GM19240 (cell line): ENCODE measurements around the gene MYORG.

Experiments used
- DNase-seq: peaks from one replicate; pipeline ENCODE4 v3.0.0; 2011; ENCODE audit warnings: low spot score; ENCODE audit not compliant: insufficient read length

The MYORG gene

DNA sequence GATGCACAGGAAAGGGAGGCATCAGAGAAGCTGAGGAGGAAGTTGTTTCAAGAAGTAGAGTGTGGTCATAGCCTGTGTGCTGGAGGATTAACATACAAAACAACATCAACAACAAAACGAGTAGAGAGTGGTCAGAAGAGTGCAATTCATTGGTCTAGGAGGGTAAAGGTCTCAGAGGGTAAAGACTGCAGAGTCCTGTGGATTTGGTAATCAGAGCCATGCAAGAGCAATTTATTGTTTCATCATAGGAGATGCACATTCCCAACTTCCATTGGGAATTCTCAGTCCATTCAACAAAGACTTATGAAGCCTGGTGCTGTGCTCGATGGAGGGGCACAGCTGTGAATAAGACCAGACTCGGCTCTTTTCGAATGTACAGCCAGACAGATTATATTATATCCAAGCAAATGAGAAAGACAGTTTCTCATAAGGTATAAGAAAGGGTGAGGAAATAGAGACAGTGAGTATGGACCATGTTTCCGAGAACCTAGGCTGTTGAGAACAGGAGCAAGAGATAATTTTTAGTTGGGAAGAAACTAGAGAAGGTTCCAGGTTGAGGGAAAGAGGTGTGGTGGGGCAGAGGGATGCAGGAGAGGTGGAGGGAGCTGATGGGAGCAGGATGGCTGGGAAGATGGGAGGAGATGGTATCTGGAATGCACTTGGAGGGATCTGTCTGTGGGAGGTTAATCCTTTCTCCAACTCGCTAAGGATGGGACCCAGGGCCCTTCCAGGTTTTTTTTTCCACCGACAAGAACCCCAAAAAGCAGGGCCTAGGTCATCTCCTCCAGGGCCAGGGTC is 7.9 kb upstream of the MYORG start:
- DNase-seq = no peak

- DNase-seq = no peak
Measured at GRCh38 chr9:34383904-34384303, 7.2 kb upstream of the MYORG start.

DNA sequence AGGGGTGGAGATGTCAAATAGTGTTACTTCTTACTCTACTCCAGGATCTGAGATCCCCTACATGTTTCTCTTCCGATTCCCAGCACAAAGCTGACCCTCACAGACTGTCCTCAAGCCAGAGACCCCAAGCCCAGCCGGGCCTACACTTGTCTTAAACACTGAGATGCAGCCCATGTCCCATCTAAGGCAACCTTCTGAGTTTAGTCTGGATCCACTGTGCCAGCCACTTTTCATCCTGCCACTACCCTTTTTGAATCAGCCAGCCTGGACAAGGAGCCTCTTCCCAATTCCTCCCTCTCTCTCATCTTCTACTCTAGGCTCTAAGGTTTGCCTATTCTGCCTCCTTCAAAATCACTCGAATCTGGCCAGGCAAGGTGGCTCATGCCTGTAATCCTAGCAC is 6.2 kb upstream of the MYORG start:
- DNase-seq = no peak

GRCh38 chr9:34382054-34382453 is 5.4 kb upstream of the MYORG start:
- DNase-seq = no peak

- DNase-seq = no peak
Measured at GRCh38 chr9:34381323-34381722, 4.6 kb upstream of the MYORG start.

DNA sequence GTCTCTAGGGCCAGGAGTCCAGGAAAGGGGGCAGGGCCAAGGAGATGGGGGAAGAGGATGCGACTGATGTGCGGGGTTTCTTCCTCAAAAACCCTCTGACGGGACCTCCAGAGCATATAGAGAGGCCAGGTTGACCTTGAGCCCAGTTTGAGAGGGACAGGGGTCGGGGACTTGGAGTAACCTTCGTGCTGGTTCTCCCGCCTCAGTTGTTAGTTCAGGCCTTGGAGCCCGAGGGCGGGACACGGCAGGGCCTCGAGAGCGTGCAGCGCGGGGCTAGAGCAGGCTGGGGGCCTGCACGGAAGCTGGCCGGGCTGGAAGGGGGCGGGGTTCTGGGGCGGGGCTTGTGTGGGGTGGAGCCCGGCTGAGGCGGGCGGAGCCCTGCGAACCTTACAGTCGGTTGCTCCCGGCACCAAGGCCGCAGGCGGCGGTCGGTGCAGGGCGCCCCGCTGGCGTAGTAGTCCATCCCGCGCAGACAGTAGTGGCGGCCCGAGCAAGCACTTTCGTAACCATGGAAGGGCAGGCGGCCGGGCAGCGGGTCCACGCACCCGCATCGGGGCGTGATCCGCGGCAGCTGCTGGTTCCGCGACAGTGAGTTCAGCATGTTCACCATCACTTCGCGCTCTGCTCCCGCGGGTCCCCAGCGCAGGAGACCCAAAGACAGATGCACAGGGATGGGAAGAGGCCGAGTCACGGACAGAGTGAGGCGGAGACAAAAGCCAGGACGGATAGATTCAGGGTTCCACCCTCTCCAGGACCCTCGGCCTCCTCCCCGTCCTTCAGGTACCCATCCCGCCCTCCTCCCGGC is 4.0 kb upstream of the MYORG start:
- peak; percentile 75 for DNase-seq

DNA sequence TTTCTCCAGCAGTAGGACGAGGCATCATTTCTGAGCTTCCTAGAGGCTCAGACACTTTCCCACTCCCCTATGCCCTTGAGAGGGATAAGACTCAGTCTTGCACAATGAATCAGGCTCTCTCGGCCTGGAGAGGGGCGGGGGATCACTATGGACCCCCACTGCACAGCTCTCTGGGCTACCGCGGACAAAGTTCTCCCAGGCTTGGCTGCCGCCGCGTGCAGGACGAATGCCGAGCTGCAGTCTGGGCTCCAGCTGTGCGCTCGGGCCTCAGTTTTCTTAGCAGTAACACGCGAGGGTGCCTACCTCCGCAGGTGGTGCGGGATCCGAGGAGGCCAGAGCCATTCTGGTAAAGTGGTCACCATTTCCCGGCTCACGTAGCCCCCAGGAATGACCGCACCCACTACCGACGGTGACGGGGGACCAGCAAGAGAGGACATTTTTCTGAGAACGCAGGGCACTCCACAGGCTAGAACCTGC is 3.4 kb upstream of the MYORG start:
- DNase-seq = no peak

- DNase-seq = peak; percentile 77
Measured at GRCh38 chr9:34379334-34380033, 2.8 kb upstream of the MYORG start.

DNA sequence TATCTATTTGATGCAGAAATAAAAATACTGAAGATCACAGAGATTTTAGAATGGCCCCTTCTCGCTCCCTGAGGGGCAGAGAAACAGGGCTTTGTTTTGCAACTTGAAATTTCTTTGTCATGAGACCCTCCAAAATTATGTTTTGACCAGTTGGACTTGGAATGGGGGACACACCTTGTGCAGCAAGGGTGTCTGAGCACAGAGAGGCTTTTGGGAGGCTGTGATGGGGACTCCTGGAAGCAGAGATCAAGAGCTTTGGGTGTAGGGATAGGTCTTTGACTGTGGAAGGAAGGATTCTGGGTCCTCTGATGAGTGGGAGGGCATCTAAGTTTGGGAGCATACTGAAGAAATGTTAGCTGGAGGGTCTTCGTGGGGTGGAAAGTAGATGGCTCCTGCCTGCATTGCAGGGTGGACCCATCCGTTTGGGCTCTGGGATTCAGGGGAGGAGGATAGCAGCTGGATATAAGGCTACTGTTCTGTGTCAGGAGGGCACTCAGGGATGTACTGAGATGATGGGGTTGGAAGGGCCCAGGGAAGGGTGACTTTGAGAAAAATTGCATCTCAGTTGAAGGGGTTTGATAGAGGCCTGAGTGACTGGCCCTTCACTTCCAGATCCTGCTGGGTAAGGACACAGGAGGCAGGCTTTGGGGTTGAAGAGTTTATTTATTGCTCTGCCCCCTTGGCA is 1.8 kb upstream of the MYORG start:
- no peak for DNase-seq

GRCh38 chr9:34377404-34377746 is 677 bp upstream of the MYORG start:
- DNase-seq = no peak

- DNase-seq = peak; percentile 67
Measured at GRCh38 chr9:34375901-34376595, 650 bp downstream of the MYORG start.

DNA sequence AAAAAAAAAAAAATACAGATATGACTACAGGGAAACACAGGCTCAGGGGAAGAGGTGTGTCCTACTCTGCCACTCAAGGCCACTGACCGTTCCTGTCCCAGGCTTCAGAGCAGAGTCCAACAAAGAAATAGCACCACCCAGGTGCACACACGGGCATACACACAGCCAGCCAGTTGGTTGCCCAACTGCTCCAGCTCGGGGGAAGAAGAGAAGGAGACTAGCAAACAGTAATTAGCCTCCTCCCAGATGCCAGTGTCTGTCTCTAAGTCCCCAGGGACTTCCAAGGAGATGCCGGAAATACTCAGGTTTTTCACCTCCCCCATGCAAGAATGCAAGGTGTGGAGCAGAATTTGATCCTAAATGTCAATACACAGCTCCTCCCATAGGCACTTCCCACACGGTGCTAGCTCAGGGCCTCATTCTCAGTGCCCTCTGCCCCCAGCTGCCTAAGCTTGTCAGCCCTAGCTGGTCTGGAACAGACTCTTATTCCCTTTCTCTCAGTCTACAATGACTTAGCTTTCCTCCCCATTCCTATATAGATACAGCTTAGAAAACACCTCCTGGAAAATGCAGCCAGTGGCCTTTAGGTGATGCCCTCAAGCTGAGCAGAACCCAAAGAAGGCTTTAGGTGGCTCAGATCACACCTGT is 1.7 kb downstream of the MYORG start:
- no peak for DNase-seq

DNA sequence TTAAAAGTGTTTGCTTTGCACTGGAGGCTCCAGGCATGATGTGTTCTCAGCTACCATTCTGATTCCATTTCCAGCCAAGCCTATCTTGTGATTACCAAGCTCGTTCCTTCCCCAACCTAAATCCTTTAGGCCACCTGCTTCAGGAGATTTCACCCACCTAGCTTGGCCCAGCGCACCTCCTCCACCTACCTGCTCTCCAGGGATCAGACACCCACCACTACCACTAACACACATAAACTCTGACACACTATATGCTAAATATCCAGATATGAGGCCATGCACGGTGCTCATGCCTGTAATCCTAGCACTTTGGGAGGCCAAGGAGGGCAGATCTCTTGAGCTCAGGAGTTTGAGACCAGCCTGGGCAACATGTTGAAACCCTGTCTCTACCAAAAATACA is 2.4 kb downstream of the MYORG start:
- DNase-seq = no peak

GRCh38 chr9:34373749-34374148 is 2.9 kb downstream of the MYORG start:
- DNase-seq = no peak

DNA sequence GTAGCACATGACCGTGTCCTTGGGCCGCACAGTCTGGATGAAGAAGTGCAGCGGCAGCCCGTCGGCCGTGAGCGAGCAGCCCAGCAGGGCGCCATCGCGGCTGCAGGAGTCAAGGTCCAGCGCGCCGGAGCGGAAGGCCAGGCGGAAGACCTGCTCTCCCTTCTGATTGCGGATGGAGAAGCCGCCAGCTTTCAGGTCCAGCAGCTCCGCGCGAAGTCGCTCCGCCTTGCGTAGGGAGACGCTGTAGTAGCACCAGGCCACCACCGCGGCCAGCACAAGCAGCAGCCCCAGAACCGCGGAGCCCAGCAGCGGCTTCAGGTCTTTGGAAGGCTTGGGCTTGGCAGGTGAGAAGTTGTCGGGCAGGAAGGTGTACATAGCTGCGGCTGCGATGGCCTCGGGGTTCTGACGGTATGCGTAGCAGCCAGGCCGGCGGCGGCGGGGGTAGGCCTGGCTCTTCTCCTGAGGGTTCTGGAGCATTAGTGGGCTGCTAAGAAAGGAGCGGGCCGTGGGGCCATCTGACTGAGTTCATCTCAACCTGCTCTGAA is 4.2 kb downstream of the MYORG start:
- DNase-seq = no peak

DNA sequence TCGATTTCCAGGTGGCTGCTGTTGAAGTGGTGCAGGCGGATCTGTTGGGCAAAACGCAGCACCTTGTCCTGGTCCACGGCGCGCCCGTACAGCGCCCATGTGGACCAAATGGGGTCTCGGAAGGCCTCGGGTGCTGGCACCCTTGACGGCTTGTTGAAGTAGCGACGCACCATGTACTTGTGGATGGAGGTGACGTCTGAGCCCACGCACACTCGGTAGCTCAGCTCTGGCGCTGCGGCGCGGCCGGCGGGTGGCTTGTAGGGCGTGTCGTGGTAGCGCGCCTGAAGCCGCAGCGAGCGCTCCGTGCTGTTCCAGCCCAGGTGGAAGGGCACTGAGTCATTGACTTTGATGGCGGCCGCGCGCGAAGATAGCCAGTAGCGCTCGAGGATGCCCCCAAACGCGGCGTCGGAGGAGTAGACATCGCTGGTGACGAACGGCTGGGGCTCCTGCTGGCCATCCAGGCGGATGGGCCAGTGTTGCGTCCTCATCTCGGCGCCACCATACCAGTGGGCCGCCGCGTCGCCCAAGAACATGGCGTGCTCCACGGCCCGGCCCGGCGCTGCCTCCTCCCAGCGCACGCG is 4.7 kb downstream of the MYORG start:
- DNase-seq = no peak

DNA sequence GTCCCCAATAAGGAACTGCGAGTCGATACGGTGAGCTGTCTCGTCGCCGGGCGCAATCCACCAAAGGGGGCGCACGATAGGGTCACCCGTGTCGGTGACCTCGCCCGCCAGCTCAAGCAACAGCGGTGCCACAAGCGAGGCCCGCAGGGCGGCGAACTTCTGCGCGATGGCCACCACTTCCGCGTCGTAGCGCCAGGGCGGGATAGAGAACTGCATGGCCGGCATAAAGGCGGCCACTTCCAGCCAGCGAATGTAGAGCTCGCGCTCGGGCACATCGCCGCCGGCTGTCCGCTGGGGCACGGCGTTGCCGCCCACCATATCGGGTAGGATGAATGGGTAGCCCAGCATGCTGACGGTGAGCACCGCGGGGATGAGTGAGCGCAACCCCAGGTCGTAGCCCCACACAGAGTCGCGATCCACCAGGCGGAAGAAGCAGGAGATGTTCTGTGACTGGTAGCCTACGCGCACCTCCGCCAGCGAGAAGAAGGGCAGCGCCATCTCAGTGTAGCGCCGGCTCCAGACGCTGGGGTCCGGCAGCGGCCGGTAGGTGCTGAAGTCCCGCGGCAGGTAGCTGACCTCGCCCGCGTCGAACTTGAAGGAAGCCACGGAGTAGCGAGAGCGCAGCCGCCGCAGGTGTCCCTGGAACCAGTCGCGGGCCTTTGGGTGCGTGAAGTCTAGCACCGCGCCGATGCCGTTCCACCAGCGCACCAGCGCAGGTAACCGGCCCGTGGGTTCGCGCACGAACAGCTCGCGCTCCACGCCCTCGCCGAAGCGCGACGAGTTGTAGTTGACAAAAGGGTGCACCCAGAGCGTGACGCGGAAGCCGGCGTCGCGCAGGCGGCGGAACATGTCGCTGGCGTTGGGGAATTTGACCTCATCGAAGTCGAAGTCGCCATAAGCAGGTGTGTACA is 5.5 kb downstream of the MYORG start:
- no peak for DNase-seq

DNA sequence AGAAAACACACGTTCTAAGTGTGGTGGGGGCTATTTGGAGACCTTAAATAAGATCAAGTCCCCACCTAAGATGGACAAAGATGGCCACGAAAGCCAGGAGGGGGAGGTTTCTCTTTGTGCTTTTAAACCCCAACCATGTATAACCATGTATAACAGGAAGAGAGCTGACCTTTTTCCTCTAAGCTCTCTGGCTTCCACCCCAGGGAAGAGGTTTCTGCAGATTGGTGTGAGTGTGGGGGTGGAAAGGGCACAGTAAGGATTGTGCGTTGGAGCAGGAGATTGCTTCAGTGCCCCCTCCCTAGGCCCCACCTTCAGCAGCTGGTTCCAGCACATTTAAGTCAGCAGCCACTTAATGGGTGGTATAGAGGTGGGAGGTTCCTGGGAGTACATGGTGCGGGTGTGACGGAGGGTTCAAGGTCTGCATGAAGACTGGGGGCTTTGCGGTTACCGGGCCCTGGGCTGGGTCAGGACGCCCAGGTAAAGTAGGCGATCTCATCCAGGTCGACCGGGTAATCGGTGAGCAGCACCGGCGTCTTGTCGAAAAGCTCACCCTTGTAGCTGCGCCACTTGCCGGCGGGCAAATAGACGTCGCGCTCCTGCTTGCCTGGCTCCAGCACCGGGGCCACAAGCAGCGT is 6.2 kb downstream of the MYORG start:
- DNase-seq = no peak
